Neural progenitor cell (in vitro differentiated cells): ENCODE results near the gene TSTD1.

ENCODE experiments used
- CTCF ChIP-seq: fragments of 200-600 bp; sonication (generic); IDR thresholded peaks from 2 replicates; pipeline ENCODE4 v1.5.1; 2017; ENCODE audit warnings: antibody characterized with exemption, mild to moderate bottlenecking
- EZH2 ChIP-seq: fragments of 200-600 bp; sonication (generic); IDR thresholded peaks from 2 replicates; pipeline ENCODE4 v1.6.1; 2017; ENCODE audit warnings: antibody characterized with exemption, mild to moderate bottlenecking, moderate library complexity

GRCh38 chr1:161017756-161018630 is 20.8 kb downstream of the TSTD1 start:
- TF ChIP-seq CTCF (no peak), EZH2 (no peak)
